NCI-H1105 treated with DMSO at 0.1 percent for 48 hours (cell line): Measurements from ENCODE around the gene APH1B.
A peak's percentile ranks its signal among the peaks of the same experiment; 100 is the strongest.
"Not testable (repeated sequence)": the region's sequence is repeated elsewhere in the genome, so short reads cannot be mapped to it uniquely, and the experiment has no call there.

Experiments used
- DNase-seq: peaks from one replicate; lab custom pipeline; 2025; lab: John Stamatoyannopoulos, UW

Gene APH1B

GRCh38 chr15:63296195-63296594, 18.8 kb downstream of the APH1B start:
- DNase-seq: peak; percentile 72

- no peak for DNase-seq
Measured at GRCh38 chr15:63299943-63300575, 22.7 kb downstream of the APH1B start.

GRCh38 chr15:63301088-63301487, 23.7 kb downstream of the APH1B start:
- peak; percentile 33 for DNase-seq

GRCh38 chr15:63305260-63305659, 27.9 kb downstream of the APH1B start:
- no peak for DNase-seq

- DNase-seq: no peak
Measured at GRCh38 chr15:63306492-63307073, 29.2 kb downstream of the APH1B start.

GRCh38 chr15:63308491-63308890, 31.1 kb downstream of the APH1B start:
- no peak for DNase-seq

- no peak for DNase-seq
Measured at GRCh38 chr15:63308947-63309346, 31.5 kb downstream of the APH1B start.

GRCh38 chr15:63310646-63311045, 33.2 kb downstream of the APH1B start:
- DNase-seq: no peak

GRCh38 chr15:63312286-63312685, 34.9 kb downstream of the APH1B start:
- DNase-seq: no peak

GRCh38 chr15:63313825-63314224, 36.4 kb downstream of the APH1B start:
- no peak for DNase-seq

- DNase-seq: no peak
Measured at GRCh38 chr15:63314409-63314808, 37.0 kb downstream of the APH1B start.

GRCh38 chr15:63318344-63318743, 40.9 kb downstream of the APH1B start:
- no peak for DNase-seq

- no peak for DNase-seq
Measured at GRCh38 chr15:63319065-63319464, 41.7 kb downstream of the APH1B start.

- DNase-seq: not testable (repeated sequence)
Measured at GRCh38 chr15:63320446-63320845, 43.0 kb downstream of the APH1B start.

GRCh38 chr15:63320981-63321380, 43.6 kb downstream of the APH1B start:
- DNase-seq: not testable (repeated sequence)

- DNase-seq: no peak
Measured at GRCh38 chr15:63321462-63321861, 44.1 kb downstream of the APH1B start.

- peak; percentile 35 for DNase-seq
Measured at GRCh38 chr15:63322541-63322940, 45.1 kb downstream of the APH1B start.

- no peak for DNase-seq
Measured at GRCh38 chr15:63323798-63324563, 46.6 kb downstream of the APH1B start.

GRCh38 chr15:63324770-63325169, 47.4 kb downstream of the APH1B start:
- DNase-seq: no peak

- no peak for DNase-seq
Measured at GRCh38 chr15:63327648-63328421, 50.4 kb downstream of the APH1B start.

GRCh38 chr15:63329567-63330350, 52.4 kb downstream of the APH1B start:
- DNase-seq: no peak

- DNase-seq: no peak
Measured at GRCh38 chr15:63330926-63331325, 53.5 kb downstream of the APH1B start.
